Measurements from ENCODE around the gene PHLDA2. TPM values are rescaled to one million over a fixed set of nuclear protein-coding genes. Genes with fewer than 3 reads are reported as not detected.
A peak's percentile ranks its signal among the peaks of the same experiment; 100 is the strongest.

PHLDA2 gene, protein sequence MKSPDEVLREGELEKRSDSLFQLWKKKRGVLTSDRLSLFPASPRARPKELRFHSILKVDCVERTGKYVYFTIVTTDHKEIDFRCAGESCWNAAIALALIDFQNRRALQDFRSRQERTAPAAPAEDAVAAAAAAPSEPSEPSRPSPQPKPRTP
- 1 to 10 TPM; 3.6 to 5.9 TPM for total RNA-seq

- Mint-ChIP-seq H3K36me3 (no peaks in the 10 kb centered on the region), H3K27ac (peak within 1 kb of the TSS; percentile 72 to 75), H3K9me3 (no peaks in the 10 kb centered on the region)
- ATAC-seq, result peak; percentile 49 to 58
- peak; percentile 63 to 85 for DNase-seq (ENCODE audit: low spot score in 2 of 2)
Measured at GRCh38 chr11:2928605-2929530, at the start of gene PHLDA2. Gene PHLDA2, minus strand, starts transcription at chr11:2929420. Its CDS starts 56 bp downstream, at chr11:2929364.

GRCh38 chr11:2977113-2977512 is 47.9 kb upstream of the PHLDA2 start:
- no peaks in the 10 kb centered on the region for H3K9me3 Mint-ChIP-seq
- DNase-seq (ENCODE audit: low spot score in 2 of 2) (no peak), ATAC-seq (no peak)
- no peak overlapping the region for H3K27ac Mint-ChIP-seq
- H3K36me3 Mint-ChIP-seq, result peaks cover 18 to 22% of the 10 kb centered on the region in 2 donors

DNA sequence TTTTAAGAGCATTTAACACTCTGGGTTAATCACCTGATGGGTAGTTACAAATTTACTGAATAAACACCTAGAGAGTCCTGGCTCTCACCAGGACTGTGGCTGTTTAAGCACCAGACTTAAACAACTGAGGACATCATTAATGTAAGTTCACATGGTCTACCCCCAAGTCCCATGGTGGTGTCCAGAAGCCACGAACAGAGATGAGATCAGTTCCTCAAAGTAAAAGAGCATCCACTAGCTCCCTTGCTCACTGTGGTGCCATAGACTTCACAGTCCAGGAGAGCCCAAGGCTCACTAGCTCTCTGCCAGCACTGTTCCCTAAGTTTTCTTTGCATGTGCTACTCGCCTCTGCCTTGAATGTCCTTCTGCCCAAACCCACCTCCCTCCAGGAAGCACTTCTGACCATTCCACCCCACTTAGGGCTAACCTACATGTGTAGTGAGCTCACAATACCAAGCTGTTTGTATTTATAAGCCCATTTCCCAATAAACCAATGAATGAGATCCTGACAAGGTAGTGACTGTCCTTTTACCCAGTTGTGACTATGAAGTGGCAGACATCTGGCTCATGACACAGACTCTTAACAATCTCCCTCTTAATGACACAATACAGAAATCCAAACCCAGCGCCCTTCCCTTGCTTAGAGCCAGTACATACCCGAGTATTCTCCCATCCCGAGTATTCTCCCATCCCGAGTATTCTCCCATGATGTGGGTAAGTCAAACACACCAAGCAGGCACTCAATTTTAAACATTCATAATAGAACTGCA is 47.3 kb upstream of the PHLDA2 start:
- Mint-ChIP-seq H3K36me3 (peaks cover 18 to 27% of the 10 kb centered on the region in 2 donors), H3K27ac (peak overlapping the region; percentile 12 to 50), H3K9me3 (no peaks in the 10 kb centered on the region)
- ATAC-seq (peak in 1 of 2 donors; percentile 18), DNase-seq (ENCODE audit: low spot score in 2 of 2) (no peak)

DNA sequence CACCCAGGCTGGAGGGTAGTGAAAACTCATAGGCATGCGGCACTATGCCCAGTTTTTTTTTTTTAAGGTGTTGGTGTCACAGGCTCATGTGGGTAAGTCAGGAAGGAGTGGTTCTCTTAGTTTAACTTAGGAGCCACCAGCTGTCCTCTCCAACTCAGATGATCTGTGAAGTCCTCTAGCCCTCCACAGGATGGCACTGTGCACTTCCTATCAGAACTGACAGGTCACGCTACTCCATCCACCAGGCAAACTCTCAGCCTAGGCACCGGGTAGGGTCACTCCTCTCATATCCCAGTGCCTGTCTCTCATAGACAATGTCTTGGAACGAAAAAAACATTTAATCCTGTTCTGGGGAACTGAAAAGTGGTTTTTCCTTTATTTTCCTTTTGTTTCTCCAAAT is 46.4 kb upstream of the PHLDA2 start:
- ATAC-seq, result peak; percentile 77 to 82
- DNase-seq (ENCODE audit: low spot score in 2 of 2), result peak in 1 of 2 donors; percentile 34
- peaks cover 18 to 34% of the 10 kb centered on the region in 2 donors for H3K36me3 Mint-ChIP-seq
- H3K9me3 Mint-ChIP-seq, result no peaks in the 10 kb centered on the region
- H3K27ac Mint-ChIP-seq, result no peak overlapping the region

GRCh38 chr11:2974272-2974671 is 45.1 kb upstream of the PHLDA2 start:
- no peaks in the 10 kb centered on the region for H3K9me3 Mint-ChIP-seq
- peak overlapping the region in 1 of 2 donors; percentile 83 for H3K27ac Mint-ChIP-seq
- ATAC-seq, result peak in 1 of 2 donors; percentile 27
- H3K36me3 Mint-ChIP-seq, result peaks cover 28 to 44% of the 10 kb centered on the region in 2 donors
- no peak for DNase-seq (ENCODE audit: low spot score in 2 of 2)

GRCh38 chr11:2968341-2968900 is 39.2 kb upstream of the PHLDA2 start:
- Mint-ChIP-seq H3K36me3 (peaks cover 27 to 65% of the 10 kb centered on the region in 2 donors), H3K27ac (no peak overlapping the region)
- no peak for ATAC-seq

GRCh38 chr11:2964782-2965181 is 35.6 kb upstream of the PHLDA2 start:
- DNase-seq (ENCODE audit: low spot score in 2 of 2) (no peak), ATAC-seq (no peak)
- H3K36me3 Mint-ChIP-seq, result peaks cover 33 to 56% of the 10 kb centered on the region in 2 donors
- H3K9me3 Mint-ChIP-seq, result no peaks in the 10 kb centered on the region
- no peak overlapping the region for H3K27ac Mint-ChIP-seq

More at GRCh38 chr11:2968341-2968900, 39.2 kb upstream of the PHLDA2 start:
- DNase-seq (ENCODE audit: low spot score in 2 of 2), result no peak
- H3K9me3 Mint-ChIP-seq, result no peaks in the 10 kb centered on the region

GRCh38 chr11:2963761-2964160 is 34.5 kb upstream of the PHLDA2 start:
- H3K36me3 Mint-ChIP-seq, result peaks cover 30 to 58% of the 10 kb centered on the region in 2 donors
- DNase-seq (ENCODE audit: low spot score in 2 of 2) (no peak), ATAC-seq (no peak)
- no peaks in the 10 kb centered on the region for H3K9me3 Mint-ChIP-seq
- peak overlapping the region; percentile 64 to 81 for H3K27ac Mint-ChIP-seq

GRCh38 chr11:2963112-2963754 is 34.0 kb upstream of the PHLDA2 start:
- Mint-ChIP-seq H3K27ac (peak overlapping the region; percentile 64 to 81), H3K9me3 (no peaks in the 10 kb centered on the region), H3K36me3 (peaks cover 34 to 54% of the 10 kb centered on the region in 2 donors)
- ATAC-seq (peak; percentile 21 to 22), DNase-seq (ENCODE audit: low spot score in 2 of 2) (no peak)

DNA sequence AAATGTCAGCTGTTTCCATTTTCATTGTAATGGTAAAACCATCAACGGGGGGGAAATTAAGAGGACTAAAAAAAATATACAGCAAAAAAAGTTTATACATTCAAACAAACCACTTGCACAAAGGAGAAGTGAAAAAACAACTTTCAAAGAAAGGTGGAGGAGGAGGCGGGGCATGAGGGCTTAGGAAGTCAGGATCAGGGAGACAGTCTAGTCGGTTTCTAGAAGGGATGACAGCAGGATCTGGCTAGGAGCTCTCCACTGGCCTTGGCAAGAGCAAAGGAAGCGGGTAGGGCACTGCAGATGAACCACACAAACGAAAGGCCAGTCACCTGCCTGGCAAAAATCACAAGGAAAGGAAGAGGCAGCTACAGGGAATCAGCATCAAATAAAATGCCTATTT is 31.9 kb upstream of the PHLDA2 start:
- no peaks in the 10 kb centered on the region for H3K9me3 Mint-ChIP-seq
- H3K27ac Mint-ChIP-seq, result peak overlapping the region in 1 of 2 donors; percentile 64
- H3K36me3 Mint-ChIP-seq, result peaks cover 30 to 42% of the 10 kb centered on the region in 2 donors
- no peak for ATAC-seq
- no peak for DNase-seq (ENCODE audit: low spot score in 2 of 2)

- H3K27ac Mint-ChIP-seq, result no peak overlapping the region
Measured at GRCh38 chr11:2960139-2960538, 30.9 kb upstream of the PHLDA2 start.

DNA sequence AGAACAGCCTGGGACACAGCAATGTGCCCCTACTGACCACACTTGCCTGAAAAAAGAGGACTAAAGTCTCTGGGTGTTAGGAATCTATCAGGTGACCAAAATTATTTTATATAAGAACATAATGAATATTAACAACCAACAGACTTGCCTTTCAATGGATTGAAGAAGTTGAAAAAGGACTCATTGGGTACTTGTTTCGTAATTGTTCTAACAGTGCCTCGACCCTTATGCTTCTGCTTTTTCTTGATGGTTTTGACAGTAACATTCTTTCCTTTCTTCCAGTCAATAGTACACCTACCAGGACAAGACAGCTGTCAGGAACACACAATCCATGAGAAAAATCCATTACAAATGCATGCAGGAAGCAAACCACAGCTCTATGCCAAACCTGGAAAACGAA is 29.0 kb upstream of the PHLDA2 start:
- Mint-ChIP-seq H3K27ac (no peak overlapping the region), H3K36me3 (peaks cover 20 to 21% of the 10 kb centered on the region in 2 donors), H3K9me3 (no peaks in the 10 kb centered on the region)
- ATAC-seq (no peak), DNase-seq (ENCODE audit: low spot score in 2 of 2) (no peak)

More at GRCh38 chr11:2960139-2960538, 30.9 kb upstream of the PHLDA2 start:
- no peaks in the 10 kb centered on the region for H3K9me3 Mint-ChIP-seq
- H3K36me3 Mint-ChIP-seq, result peaks cover 30 to 34% of the 10 kb centered on the region in 2 donors
- DNase-seq (ENCODE audit: low spot score in 2 of 2) (no peak), ATAC-seq (no peak)

DNA sequence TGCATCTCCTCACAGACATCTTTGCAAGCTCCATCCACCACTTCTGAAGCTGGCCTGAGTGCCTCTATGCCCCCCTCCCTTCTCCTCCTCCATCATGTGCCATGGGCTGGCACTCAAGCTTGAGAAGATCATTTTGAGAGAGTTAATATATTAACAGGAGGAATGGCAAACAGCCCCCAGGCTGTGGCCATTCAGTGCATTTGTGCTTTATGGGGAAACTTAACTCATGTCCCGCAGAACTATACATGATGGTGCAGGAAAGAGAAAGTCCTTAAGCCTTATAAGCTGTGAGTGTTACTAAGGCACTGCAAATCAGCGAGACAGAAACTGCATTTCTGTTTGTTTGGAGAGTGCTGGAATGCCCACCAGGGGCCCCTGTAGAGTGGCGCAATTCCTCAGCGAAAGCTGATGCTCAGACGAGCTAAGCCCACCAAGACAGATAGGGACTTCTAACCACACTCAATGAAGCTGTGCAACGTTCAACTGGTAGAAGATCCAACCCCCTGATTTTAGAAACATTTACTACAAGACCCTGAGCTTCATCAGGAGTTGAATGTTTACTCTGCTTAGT is 26.8 kb upstream of the PHLDA2 start:
- DNase-seq (ENCODE audit: low spot score in 2 of 2) (no peak), ATAC-seq (no peak)
- peaks cover 17 to 21% of the 10 kb centered on the region in 2 donors for H3K36me3 Mint-ChIP-seq
- H3K27ac Mint-ChIP-seq, result peak overlapping the region in 1 of 2 donors; percentile 75
- no peaks in the 10 kb centered on the region for H3K9me3 Mint-ChIP-seq

GRCh38 chr11:2954263-2954662 is 25.0 kb upstream of the PHLDA2 start:
- peaks cover 20 to 23% of the 10 kb centered on the region in 2 donors for H3K36me3 Mint-ChIP-seq
- H3K9me3 Mint-ChIP-seq, result no peaks in the 10 kb centered on the region
- ATAC-seq (no peak), DNase-seq (ENCODE audit: low spot score in 2 of 2) (no peak)
- no peak overlapping the region for H3K27ac Mint-ChIP-seq

GRCh38 chr11:2952290-2952689 is 23.1 kb upstream of the PHLDA2 start:
- DNase-seq (ENCODE audit: low spot score in 2 of 2) (no peak), ATAC-seq (peak in 1 of 2 donors; percentile 11)
- no peaks in the 10 kb centered on the region for H3K9me3 Mint-ChIP-seq
- peak overlapping the region in 1 of 2 donors; percentile 86 for H3K27ac Mint-ChIP-seq
- peaks cover 16 to 23% of the 10 kb centered on the region in 2 donors for H3K36me3 Mint-ChIP-seq

Measured in activated naive CD4-positive, alpha-beta T cell treated with anti-CD3 and anti-CD28 coated beads, Interleukin-2, amount 50 U/mL, for 72 hours (primary cell).